Kidney epithelial cell (primary cell): ENCODE results near the gene IBA57. TPM values are rescaled to one million over a fixed set of nuclear protein-coding genes. Genes with fewer than 3 reads are reported as not detected.

Source experiments
- DNase-seq: peaks from one replicate; pipeline ENCODE4 v3.0.0-alpha.2; 2010; ENCODE audit warnings: low read depth
- H3K27me3 ChIP-seq: 2 replicates; pipeline ENCODE4 v1.6.0; 2011; ENCODE audit warnings: low read length; ENCODE audit not compliant: control insufficient read depth, insufficient read depth
- H3K36me3 ChIP-seq: 2 replicates; pipeline ENCODE4 v1.5.1; 2011; ENCODE audit warnings: low read length; ENCODE audit not compliant: control insufficient read depth, insufficient read depth
- H3K4me3 ChIP-seq: 2 replicates; pipeline ENCODE4 v1.5.1; 2011; ENCODE audit warnings: low read depth, mild to moderate bottlenecking, control low read depth, low read length
- CTCF ChIP-seq: IDR thresholded peaks from 2 replicates; pipeline ENCODE4 v1.5.1; 2011; ENCODE audit warnings: mild to moderate bottlenecking, moderate library complexity, low read length, control low read depth, inconsistent platforms; ENCODE audit not compliant: insufficient read depth, poor library complexity, severe bottlenecking
- total RNA-seq: library from RNA; depleted of rRNA; stranded (reverse); fragments of >200 nt; gene quantifications from 2 replicates; pipeline ENCODE4 v1.2.3, GENCODE V29; 2015

IBA57 gene
- total RNA-seq, 1 donor from 2014 or later = 7.1 TPM

- DNase-seq = no peak
- Histone ChIP-seq H3K36me3 (no peaks in the 10 kb centered on the region), H3K4me3 (no peak overlapping the region), H3K27me3 (peaks cover 35% of the 10 kb centered on the region)
- no peak for TF ChIP-seq CTCF
Observed at GRCh38 chr1:228207381-228207810, 41.8 kb downstream of the IBA57 start.

GRCh38 chr1:228207851-228208821 lies 42.5 kb downstream of the IBA57 start, which contains the start of gene OBSCN:
TSS of gene OBSCN (plus strand) at chr1:228208044. CDS start at chr1:228211784, 3,740 bp downstream.
- no peak for DNase-seq
- no peak for TF ChIP-seq CTCF
- Histone ChIP-seq H3K36me3 (no peaks in the 10 kb centered on the region), H3K27me3 (peaks cover 38% of the 10 kb centered on the region), H3K4me3 (no peak within 1 kb of the TSS)

GRCh38 chr1:228208831-228209551 lies 43.4 kb downstream of the IBA57 start:
- Histone ChIP-seq H3K27me3 (peaks cover 38% of the 10 kb centered on the region), H3K36me3 (no peaks in the 10 kb centered on the region), H3K4me3 (no peak overlapping the region)
- TF ChIP-seq CTCF = no peak
- no peak for DNase-seq

GRCh38 chr1:228209657-228210056 lies 44.1 kb downstream of the IBA57 start:
- no peak for TF ChIP-seq CTCF
- no peaks in the 10 kb centered on the region for H3K36me3 ChIP-seq
- no peak overlapping the region for H3K4me3 ChIP-seq
- DNase-seq = no peak
- peaks cover 38% of the 10 kb centered on the region for H3K27me3 ChIP-seq

GRCh38 chr1:228210076-228210651 lies 44.6 kb downstream of the IBA57 start:
- no peak for DNase-seq
- H3K27me3 ChIP-seq = peaks cover 38% of the 10 kb centered on the region
- no peaks in the 10 kb centered on the region for H3K36me3 ChIP-seq
- TF ChIP-seq CTCF = no peak
- no peak overlapping the region for H3K4me3 ChIP-seq
